Stomach smooth muscle (tissue), 2 donors: ENCODE measurements around the gene AMN1.

ENCODE experiments used
- H3K27ac ChIP-seq: one replicate; pipeline ENCODE4 v1.7.0; 2013; ENCODE audit warnings: mild to moderate bottlenecking, low read length, inconsistent platforms
- H3K27me3 ChIP-seq, 2 donors: one replicate each; pipeline ENCODE4 v1.7.0; 2013; ENCODE audit warnings: low read length in 2 of 2; ENCODE audit not compliant: insufficient read depth in 2 of 2, control insufficient read depth in 1 of 2
- H3K36me3 ChIP-seq, 2 donors: one replicate each; pipeline ENCODE4 v1.7.0; 2013; ENCODE audit warnings: low read length in 2 of 2; ENCODE audit not compliant: control insufficient read depth in 2 of 2, insufficient read depth in 2 of 2
- H3K4me1 ChIP-seq: one replicate; pipeline ENCODE4 v1.7.0; 2013; ENCODE audit warnings: low read length; ENCODE audit not compliant: control insufficient read depth, insufficient read depth
- H3K4me3 ChIP-seq, 2 donors: one replicate each; pipeline ENCODE4 v1.7.0; 2013; ENCODE audit warnings: low read length in 2 of 2
- H3K9ac ChIP-seq, 2 donors: one replicate each; pipeline ENCODE4 v1.7.0; 2013; ENCODE audit warnings: low read length in 2 of 2, mild to moderate bottlenecking in 1 of 2
- H3K9me3 ChIP-seq, 2 donors: one replicate each; pipeline ENCODE4 v1.7.0; 2013; ENCODE audit warnings: low read length in 2 of 2; ENCODE audit not compliant: control insufficient read depth in 2 of 2
- donor health status: healthy.
- donor health status: Pancreatic carcinoma.

AMN1 gene

DNA sequence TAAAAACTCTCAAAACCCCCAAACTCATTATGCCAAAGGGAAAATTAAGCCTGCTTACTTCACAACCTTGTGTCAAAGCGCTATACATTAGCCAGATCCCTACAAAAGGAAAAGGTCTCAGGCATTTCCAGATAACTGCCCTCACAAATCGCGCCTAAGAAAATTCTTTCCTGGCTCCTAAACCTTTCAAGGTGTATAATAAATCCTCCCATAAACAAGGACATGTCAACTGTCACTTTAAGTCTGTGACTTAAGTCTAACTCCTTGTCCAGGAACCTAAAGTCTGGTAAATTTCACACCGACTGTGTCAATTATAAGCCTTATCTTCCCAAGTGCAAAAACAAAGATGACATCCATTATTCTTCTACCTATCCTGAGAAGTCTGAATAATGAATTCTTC, 73.6 kb downstream of the AMN1 start:
- Histone ChIP-seq H3K4me1 (peaks cover 5% of the 10 kb centered on the region), H3K9me3 (no peaks in the 10 kb centered on the region), H3K36me3 (no peaks in the 10 kb centered on the region), H3K9ac (no peak overlapping the region), H3K4me3 (no peak overlapping the region), H3K27ac (no peak overlapping the region), H3K27me3 (no peaks in the 10 kb centered on the region)

DNA sequence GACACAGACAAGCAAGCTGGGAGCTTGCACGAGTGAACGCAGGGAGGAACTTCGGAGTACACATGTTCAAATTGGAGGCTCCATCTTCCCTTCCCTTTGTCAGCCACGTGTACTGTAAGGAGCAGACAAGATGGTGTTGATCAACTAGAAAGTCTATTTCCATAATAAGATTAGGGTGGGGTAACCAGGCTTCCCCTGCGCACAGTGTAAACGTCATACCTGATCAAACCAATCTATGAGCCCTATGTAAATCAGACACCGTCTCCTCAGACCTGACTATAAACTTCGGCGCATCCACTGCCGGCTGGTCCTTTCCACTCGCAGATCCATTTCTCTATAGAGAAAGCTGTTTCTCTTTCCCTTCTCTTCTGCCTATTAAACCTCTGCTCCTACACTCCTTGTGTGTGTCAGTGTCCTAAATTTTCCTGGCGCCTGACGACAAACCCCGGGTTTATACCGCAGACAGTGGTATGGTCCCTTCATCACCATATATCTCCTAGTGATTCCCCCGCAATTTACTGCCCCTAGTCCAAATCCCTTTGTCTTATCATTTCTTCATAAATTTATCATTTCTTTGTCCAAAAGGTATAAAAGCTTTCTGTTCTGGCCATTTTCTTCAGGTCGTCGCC, 76.8 kb downstream of the AMN1 start:
- Histone ChIP-seq H3K9ac (peak overlapping the region in 1 of 2 donors; percentile 25), H3K4me3 (peak overlapping the region; percentile 8 to 13), H3K9me3 (no peaks in the 10 kb centered on the region), H3K27ac (no peak overlapping the region), H3K4me1 (peaks cover 5% of the 10 kb centered on the region), H3K27me3 (no peaks in the 10 kb centered on the region), H3K36me3 (no peaks in the 10 kb centered on the region)

DNA sequence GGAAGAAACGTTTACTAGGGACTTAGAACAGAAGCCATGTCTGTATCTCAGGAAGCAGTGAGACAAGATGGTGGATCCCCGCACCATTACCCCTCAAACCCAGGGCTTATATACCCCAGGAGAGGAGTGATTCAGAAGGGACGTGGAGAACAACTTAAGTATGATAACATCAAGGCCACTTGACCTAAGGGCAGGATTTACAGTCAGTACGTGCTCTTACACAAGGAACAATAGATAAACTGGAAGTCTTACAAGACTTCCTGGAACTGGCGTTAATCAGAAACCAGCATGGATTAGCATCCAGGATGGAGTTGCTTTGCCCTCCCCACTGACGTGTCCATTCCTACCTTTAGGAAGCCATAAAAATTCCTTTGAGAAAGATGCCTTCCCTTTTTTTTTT, 77.9 kb downstream of the AMN1 start:
- no peaks in the 10 kb centered on the region for H3K9me3 ChIP-seq
- H3K36me3 ChIP-seq = no peaks in the 10 kb centered on the region
- no peaks in the 10 kb centered on the region for H3K27me3 ChIP-seq
- H3K27ac ChIP-seq = no peak overlapping the region
- peaks cover 7% of the 10 kb centered on the region for H3K4me1 ChIP-seq
- H3K4me3 ChIP-seq = no peak overlapping the region
- H3K9ac ChIP-seq = no peak overlapping the region

DNA sequence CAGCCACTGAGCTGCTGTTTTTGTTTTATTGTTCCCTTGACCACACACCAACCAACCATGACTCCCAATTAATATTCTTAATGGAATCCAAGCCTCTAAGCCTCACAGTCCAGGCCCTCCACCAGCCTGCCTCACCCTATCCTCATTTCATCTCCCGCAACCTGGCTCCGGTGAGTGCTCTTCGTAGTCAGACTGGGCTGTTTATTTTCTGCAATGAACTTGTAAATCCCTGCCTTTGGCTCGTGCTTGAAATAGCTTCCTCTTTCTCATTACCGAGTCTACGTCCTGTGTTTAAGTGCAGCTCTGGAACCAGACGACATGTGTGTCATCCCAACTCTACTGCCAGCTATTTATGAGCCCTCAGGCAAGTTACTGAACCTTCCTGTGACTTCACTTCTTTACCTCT, 81.7 kb downstream of the AMN1 start:
- H3K27me3 ChIP-seq = no peaks in the 10 kb centered on the region
- no peaks in the 10 kb centered on the region for H3K36me3 ChIP-seq
- H3K27ac ChIP-seq = no peak overlapping the region
- no peak overlapping the region for H3K9ac ChIP-seq
- H3K9me3 ChIP-seq = no peaks in the 10 kb centered on the region
- no peak overlapping the region for H3K4me3 ChIP-seq
- H3K4me1 ChIP-seq = peaks cover 2% of the 10 kb centered on the region

DNA sequence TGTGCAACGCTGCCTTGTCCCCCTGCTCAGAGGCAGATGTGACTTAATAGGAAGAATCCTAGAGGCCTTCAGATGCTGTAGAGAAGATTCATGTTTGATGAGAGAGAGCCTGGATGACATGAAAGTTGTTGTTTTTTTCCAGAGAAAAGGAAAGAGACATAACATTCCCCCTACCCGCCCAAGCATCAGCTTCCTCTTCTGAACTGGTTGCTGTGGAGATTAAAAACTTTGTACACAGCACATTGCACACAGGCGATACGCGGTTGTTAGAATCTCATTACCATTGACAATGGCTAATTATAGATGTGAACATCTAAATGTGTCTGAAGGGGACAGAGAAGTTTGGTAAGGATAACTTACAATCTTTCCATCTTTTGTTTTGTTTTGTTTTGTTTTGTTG, 82.9 kb downstream of the AMN1 start:
- no peak overlapping the region for H3K4me3 ChIP-seq
- no peaks in the 10 kb centered on the region for H3K27me3 ChIP-seq
- H3K9ac ChIP-seq = no peak overlapping the region
- no peaks in the 10 kb centered on the region for H3K36me3 ChIP-seq
- peaks cover 2% of the 10 kb centered on the region for H3K4me1 ChIP-seq
- no peak overlapping the region for H3K27ac ChIP-seq
- no peaks in the 10 kb centered on the region for H3K9me3 ChIP-seq

DNA sequence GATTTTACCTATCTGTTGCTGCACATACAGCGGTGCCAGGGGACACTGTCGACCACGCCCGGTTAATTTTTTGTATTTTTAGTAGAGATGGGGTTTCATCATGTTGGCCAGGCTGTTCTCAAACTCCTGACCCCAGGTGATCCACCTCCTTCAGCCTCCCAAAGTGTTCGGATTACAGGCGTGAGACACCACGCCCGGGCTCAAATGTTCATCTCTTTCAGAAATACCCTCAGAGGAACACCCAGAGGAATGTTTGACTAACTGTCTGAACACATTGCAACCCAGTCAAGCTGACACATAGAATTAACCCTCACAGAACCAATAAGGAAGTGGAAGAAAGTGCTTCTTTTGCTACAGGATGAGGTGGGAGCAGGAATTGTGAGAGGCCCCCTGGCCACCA, 84.3 kb downstream of the AMN1 start:
- Histone ChIP-seq H3K9ac (no peak overlapping the region), H3K27me3 (no peaks in the 10 kb centered on the region), H3K27ac (no peak overlapping the region), H3K9me3 (no peaks in the 10 kb centered on the region), H3K4me1 (peaks cover 2% of the 10 kb centered on the region), H3K4me3 (no peak overlapping the region), H3K36me3 (no peaks in the 10 kb centered on the region)

DNA sequence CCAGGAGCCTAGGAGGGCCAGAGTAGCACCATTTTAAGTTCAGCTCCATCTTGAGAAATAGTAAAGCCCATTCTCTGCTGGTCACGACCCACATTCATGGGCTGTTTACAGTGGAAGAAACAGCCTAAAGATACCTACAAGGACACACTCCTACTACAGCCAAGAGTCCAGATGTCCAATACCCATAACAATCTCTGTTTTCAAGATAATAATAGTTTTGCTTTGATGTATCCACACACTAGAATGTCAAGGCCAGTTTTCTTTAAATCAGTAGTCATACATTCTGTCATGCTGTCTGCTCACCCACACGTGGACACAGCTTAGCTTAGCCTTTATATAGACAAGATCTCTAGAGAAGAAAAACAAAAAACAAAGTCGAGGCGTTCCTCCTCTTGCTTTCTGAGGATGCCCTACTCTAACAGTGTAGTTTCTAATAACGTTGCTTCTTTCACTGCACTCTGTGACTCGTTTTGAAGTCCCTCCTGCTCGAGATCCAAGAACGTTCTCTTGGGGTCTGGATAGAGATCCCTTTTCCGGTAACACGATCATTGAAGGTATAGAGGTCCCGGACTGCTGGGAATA, 87.2 kb downstream of the AMN1 start:
- no peaks in the 10 kb centered on the region for H3K27me3 ChIP-seq

DNA sequence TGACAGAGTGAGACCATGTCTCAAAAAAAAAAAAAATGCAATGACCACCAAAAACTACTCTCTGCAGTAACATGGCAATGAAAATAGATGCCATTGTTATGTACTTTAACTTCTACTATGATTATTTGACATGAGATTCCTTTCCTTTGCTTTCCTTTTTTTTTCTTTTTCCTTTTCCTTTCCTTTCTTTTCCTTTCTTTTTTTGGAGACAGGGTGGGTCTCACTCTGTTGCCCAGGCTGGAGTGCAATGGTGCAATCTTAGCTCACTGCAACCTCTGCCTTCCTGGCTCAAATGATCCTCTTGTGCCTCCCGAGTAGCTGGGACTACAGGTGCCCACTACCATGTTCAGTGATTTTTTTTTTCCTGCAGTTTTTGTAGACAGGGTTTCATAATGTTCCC, 94.2 kb downstream of the AMN1 start:
- Histone ChIP-seq H3K27me3 (no peaks in the 10 kb centered on the region), H3K9me3 (no peaks in the 10 kb centered on the region), H3K27ac (no peak overlapping the region), H3K4me1 (peaks cover 7% of the 10 kb centered on the region), H3K36me3 (no peaks in the 10 kb centered on the region), H3K9ac (no peak overlapping the region), H3K4me3 (no peak overlapping the region)

More for the DNA sequence above, 87.2 kb downstream of the AMN1 start:
- Histone ChIP-seq H3K4me3 (no peak overlapping the region), H3K36me3 (no peaks in the 10 kb centered on the region), H3K27ac (no peak overlapping the region), H3K4me1 (peaks cover 2% of the 10 kb centered on the region), H3K9me3 (no peaks in the 10 kb centered on the region), H3K9ac (no peak overlapping the region)

DNA sequence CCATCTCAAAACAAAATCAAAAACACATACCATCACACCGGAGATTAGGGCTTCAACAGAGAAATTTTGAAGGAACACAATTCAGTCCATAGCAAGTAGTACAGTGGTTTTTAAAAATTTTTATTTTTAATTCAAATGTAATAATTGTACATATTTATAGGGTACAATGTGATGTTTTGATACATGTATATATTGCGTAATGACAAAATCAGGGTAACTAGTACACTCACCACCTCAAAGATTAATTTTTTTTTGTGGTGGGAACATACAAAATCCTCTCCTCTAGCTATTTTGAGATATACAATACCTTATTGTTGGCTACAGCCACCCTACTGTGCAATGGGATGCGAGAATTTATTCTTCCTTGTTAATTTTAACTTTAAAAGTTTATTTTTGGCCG, 95.4 kb downstream of the AMN1 start:
- Histone ChIP-seq H3K4me1 (peaks cover 10% of the 10 kb centered on the region), H3K9ac (no peak overlapping the region), H3K36me3 (no peaks in the 10 kb centered on the region), H3K27ac (no peak overlapping the region), H3K9me3 (no peaks in the 10 kb centered on the region), H3K4me3 (no peak overlapping the region), H3K27me3 (no peaks in the 10 kb centered on the region)

DNA sequence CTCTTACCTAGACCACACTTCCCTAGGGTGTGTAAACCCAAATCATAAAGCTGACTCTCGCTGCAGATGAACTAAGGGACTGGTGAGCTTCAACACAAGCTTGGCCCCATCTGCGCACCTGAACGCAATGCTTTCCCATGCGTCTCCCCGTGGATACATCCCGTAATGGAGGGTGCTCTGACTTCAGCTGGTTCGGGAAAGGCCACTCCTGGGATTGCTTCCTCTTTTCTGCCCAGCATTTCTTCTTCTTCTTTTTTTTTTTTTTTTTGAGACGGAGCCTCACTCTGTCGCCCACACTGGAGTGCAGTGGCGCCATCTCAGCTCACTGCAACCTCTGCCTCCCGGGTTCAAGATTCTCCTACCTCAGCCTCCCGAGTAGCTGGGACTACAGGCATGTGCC, 97.0 kb downstream of the AMN1 start:
- Histone ChIP-seq H3K4me3 (no peak overlapping the region), H3K36me3 (no peaks in the 10 kb centered on the region), H3K4me1 (peaks cover 10% of the 10 kb centered on the region), H3K27ac (no peak overlapping the region), H3K27me3 (no peaks in the 10 kb centered on the region), H3K9me3 (no peaks in the 10 kb centered on the region), H3K9ac (no peak overlapping the region)

DNA sequence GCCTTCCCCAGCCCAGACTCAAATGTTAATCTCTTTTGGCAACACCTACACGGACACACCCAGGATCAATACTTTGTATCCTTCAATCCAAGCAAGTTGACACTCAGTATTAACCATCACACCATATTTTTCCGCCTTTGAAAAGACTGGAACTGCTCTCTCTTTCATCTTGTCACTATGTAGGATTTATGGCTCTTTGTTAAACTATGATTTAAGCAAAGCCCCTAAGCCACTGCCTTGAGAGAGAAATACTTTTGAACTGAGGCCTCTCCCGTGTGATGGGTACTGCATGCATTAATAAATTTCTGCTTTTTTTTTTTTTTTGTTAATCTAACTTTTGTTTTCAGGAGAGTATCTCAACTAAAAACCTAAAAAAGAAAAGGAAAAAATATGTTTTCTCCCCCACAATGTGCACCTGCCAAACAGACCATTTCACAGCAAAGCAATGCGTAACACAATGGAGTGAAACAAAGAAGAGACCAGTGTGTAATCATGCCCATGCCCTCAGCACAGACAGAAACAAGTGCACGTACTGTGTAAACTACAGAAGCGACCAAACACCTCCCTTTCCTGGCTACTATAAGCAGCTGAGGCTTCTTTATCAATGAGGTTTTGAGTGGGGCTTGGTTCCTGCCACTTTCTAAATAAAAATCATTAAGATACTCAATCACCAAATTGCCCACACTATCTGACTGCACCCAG, 97.6 kb downstream of the AMN1 start:
- Histone ChIP-seq H3K36me3 (no peaks in the 10 kb centered on the region), H3K9me3 (no peaks in the 10 kb centered on the region), H3K4me1 (peaks cover 10% of the 10 kb centered on the region), H3K4me3 (no peak overlapping the region), H3K27ac (no peak overlapping the region), H3K9ac (no peak overlapping the region), H3K27me3 (no peaks in the 10 kb centered on the region)
